Body of pancreas (tissue), 4 donors: ENCODE data around the gene PCDHGA12. TPM values are rescaled to one million over a fixed set of nuclear protein-coding genes. Genes with fewer than 3 reads are reported as not detected.
"Not testable (repeated sequence)": the region's sequence is repeated elsewhere in the genome, so short reads cannot be mapped to it uniquely, and the experiment has no call there.

Experiments used
- ATAC-seq: fragments of 150-250 bp; one replicate; pipeline ENCODE4 v1.9.1; 2016
- DNase-seq, 4 donors: peaks; one replicate each; pipeline ENCODE4 v3.0.0-alpha.2; 2019
- H3K27ac ChIP-seq, 4 donors: fragments of 200-600 bp; sonication (generic); 1 replicate in 3 of 4; 2 replicates in 1 of 4; pipeline versions ENCODE4 v1.5.1 to v1.6.1; 2016 to 2019; ENCODE audit warnings: mild to moderate bottlenecking in 1 of 4, mixed read lengths in 1 of 4, moderate library complexity in 1 of 4
- H3K27me3 ChIP-seq, 2 donors: fragments of 200-600 bp; sonication (generic); one replicate each; pipeline ENCODE4 v1.6.0; 2016; ENCODE audit warnings: mild to moderate bottlenecking in 1 of 2
- H3K36me3 ChIP-seq, 2 donors: fragments of 200-600 bp; sonication (generic); replicated peaks in 1 of 2; 2 replicates each; pipeline ENCODE4 v1.5.1; 2016; ENCODE audit warnings: low read depth in 2 of 2; ENCODE audit not compliant: insufficient read depth in 1 of 2
- H3K4me1 ChIP-seq: fragments of 200-600 bp; sonication (generic); one replicate; pipeline ENCODE4 v1.6.0; 2016
- H3K4me3 ChIP-seq, 2 donors: fragments of 200-600 bp; sonication (generic); 1 replicate in 1 of 2; 2 replicates in 1 of 2; pipeline ENCODE4 v1.5.1; 2016 to 2019
- H3K9me3 ChIP-seq, 3 donors: fragments of 200-600 bp; sonication (generic); 1 replicate in 2 of 3; 2 replicates in 1 of 3; pipeline ENCODE4 v1.5.1; 2016
- POLR2A ChIP-seq, 3 donors: fragments of 450-650 bp; IDR thresholded peaks; one replicate each; pipeline ENCODE4 v1.6.1; 2016; ENCODE audit warnings: antibody characterized with exemption in 3 of 3, mild to moderate bottlenecking in 2 of 3
- WGBS, 2 donors: methylation state at CpG; one replicate each; pipeline ENCODE4 v1.1.5; 2017; 5-methylcytosine and 5-hydroxymethylcytosine counted together
- intact Hi-C: fragments of 100-400 bp; cut with DNase I; formaldehyde crosslinking; loops from one replicate; pipeline ENCODE4 v1.15.1; 2023
- total RNA-seq, 2 donors: library from RNA; depleted of rRNA; stranded (reverse); fragments of >200 nt; gene quantifications; one replicate each; pipeline ENCODE4 v1.1.0, GENCODE V29; 2016
- TF ChIP-seq, protein P1 (sequence below), 7 experiments: fragments of 450-650 bp in 4 of 7; fragments of 200-600 bp in 3 of 7; sonication (generic) in 3 of 7; IDR thresholded peaks; one replicate each; pipeline ENCODE4 v1.5.1; 2016 to 2019; ENCODE audit warnings: antibody characterized with exemption in 7 of 7

Gene PCDHGA12
- total RNA-seq, 2 donors from 2014 or later: 5.3 to 5.4 TPM

DNA sequence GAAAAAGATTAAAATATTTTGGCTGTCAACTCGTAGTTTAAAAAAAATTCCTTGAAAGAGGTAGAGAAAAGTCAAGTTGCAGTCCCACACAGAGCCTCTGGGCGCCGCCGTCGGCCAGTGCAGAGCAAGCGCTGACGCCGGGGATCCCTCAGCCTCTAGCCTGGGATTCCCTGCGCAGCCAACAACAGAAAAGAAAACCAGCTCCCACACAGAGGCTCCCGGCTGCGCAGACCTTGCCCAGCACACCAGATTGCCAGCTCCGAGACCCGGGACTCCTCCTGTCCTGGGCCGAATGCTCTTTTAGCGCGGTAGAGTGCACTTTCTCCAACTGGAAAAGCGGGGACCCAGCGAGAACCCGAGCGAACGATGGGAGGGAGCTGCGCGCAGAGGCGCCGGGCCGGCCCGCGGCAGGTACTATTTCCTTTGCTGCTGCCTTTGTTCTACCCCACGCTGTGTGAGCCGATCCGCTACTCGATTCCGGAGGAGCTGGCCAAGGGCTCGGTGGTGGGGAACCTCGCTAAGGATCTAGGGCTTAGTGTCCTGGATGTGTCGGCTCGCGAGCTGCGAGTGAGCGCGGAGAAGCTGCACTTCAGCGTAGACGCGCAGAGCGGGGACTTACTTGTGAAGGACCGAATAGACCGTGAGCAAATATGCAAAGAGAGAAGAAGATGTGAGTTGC lies 12.7 kb upstream of the PCDHGA12 start, which contains the start of gene PCDHGB7:
TSS of gene PCDHGB7 (plus strand) at position 184 of the 679 bp plus-strand sequence. CDS start at position 367, 183 bp downstream.
- H3K27me3 ChIP-seq, H3K36me3 ChIP-seq, H3K27ac ChIP-seq, H3K4me1 ChIP-seq: not testable (repeated sequence)
- TF ChIP-seq, protein P1, sequence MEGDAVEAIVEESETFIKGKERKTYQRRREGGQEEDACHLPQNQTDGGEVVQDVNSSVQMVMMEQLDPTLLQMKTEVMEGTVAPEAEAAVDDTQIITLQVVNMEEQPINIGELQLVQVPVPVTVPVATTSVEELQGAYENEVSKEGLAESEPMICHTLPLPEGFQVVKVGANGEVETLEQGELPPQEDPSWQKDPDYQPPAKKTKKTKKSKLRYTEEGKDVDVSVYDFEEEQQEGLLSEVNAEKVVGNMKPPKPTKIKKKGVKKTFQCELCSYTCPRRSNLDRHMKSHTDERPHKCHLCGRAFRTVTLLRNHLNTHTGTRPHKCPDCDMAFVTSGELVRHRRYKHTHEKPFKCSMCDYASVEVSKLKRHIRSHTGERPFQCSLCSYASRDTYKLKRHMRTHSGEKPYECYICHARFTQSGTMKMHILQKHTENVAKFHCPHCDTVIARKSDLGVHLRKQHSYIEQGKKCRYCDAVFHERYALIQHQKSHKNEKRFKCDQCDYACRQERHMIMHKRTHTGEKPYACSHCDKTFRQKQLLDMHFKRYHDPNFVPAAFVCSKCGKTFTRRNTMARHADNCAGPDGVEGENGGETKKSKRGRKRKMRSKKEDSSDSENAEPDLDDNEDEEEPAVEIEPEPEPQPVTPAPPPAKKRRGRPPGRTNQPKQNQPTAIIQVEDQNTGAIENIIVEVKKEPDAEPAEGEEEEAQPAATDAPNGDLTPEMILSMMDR (IDR thresholded peaks at IDR 0.05): peak in 6 of 7 experiments; percentile 25 to 65 (median 60)
- DNase-seq (peak; percentile 54 to 72 (median 66)), ATAC-seq (peak; percentile 82)
- intact Hi-C loops: loop anchor here (10.0 kb wide), 1 partner anchor 97 kb away; no protein-coding TSS in a partner anchor
- Histone ChIP-seq H3K9me3 (peaks cover 0 to 82% (median 8%) of the 10 kb centered on the region in 3 donors), H3K4me3 (peak within 1 kb of the TSS in 1 of 2 donors; percentile 4)
- WGBS, 2 donors: 5 to 9% methylated on average over 30 to 47 of the region's 47 CpGs

DNA sequence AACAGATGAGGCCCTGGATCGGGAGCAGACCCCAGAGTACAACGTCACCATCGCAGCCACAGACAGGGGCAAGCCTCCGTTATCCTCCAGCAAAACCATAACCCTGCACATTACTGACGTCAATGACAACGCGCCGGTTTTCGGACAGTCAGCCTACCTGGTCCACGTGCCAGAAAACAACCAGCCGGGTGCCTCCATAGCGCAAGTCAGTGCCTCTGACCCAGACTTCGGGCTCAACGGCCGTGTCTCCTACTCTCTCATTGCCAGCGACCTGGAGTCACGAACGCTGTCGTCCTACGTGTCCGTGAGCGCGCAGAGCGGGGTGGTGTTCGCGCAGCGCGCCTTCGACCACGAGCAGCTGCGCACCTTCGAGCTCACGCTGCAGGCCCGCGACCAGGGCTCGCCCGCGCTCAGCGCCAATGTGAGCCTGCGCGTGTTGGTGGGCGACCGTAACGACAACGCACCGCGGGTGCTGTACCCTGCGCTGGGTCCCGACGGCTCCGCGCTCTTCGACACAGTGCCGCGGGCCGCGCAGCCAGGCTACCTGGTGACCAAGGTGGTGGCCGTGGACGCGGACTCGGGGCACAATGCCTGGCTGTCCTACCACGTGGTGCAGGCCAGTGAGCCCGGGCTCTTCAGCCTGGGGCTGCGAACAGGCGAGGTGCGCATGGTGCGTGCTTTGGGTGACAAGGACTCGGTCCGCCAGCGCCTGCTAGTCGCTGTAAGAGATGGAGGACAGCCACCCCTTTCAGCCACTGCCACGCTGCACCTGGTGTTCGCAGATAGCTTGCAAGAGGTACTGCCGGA lies 11.0 kb upstream of the PCDHGA12 start:
- TF ChIP-seq POLR2A (IDR thresholded peaks at IDR 0.05): no peak
- TF ChIP-seq, protein P1 (IDR thresholded peaks at IDR 0.05): no peak
- no peaks in the 10 kb centered on the region for H3K36me3 ChIP-seq
- no peaks in the 10 kb centered on the region for H3K27me3 ChIP-seq
- intact Hi-C loops: loop anchor here (10.0 kb wide), 1 partner anchor 96 kb away; no protein-coding TSS in a partner anchor
- no peak for DNase-seq
- no peak overlapping the region for H3K27ac ChIP-seq
- 17 to 30% methylated on average over 4 to 74 of the region's 74 CpGs for WGBS, 2 donors
- peaks cover 0 to 76% (median 11%) of the 10 kb centered on the region in 3 donors for H3K9me3 ChIP-seq
- no peak for ATAC-seq
- no peaks in the 10 kb centered on the region for H3K4me1 ChIP-seq
- no peak overlapping the region for H3K4me3 ChIP-seq

DNA sequence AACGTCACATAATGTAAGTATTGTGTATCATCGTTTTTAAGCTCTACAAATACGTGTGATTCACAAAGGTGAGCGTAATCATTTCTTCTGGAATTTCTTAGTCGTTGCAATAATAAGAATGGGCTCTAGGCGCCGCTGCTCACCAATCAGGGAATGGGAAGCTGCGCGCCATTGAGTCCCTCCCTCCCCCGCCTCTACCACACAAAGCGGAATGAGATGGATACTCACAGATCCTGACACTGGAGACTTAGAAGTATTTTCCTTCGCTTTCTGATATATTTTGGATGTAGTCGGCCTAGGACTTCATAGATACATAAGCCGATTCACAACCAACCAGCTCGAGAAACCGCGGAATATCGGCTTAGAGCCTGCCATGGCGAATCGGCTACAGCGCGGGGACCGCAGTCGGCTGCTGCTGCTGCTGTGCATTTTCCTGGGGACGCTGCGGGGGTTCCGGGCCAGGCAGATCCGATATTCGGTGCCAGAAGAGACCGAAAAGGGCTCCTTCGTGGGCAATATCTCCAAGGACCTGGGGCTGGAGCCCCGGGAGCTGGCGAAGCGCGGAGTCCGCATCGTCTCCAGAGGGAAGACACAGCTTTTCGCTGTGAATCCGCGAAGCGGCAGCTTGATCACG lies 9.3 kb upstream of the PCDHGA12 start, which contains the start of gene PCDHGA11:
TSS of gene PCDHGA11 (plus strand) at position 197 of the 634 bp plus-strand sequence. CDS start at position 374, 177 bp downstream.
- Histone ChIP-seq H3K27me3 (no peaks in the 10 kb centered on the region), H3K4me1 (no peaks in the 10 kb centered on the region), H3K4me3 (no peak within 1 kb of the TSS), H3K9me3 (peaks cover 0 to 79% (median 11%) of the 10 kb centered on the region in 3 donors), H3K27ac (no peak within 1 kb of the TSS), H3K36me3 (no peaks in the 10 kb centered on the region)
- ATAC-seq (no peak), DNase-seq (peak in 1 of 4 donors; percentile 22)
- intact Hi-C loops: no loop called here
- TF ChIP-seq POLR2A (IDR thresholded peaks at IDR 0.05): no peak
- TF ChIP-seq, protein P1 (IDR thresholded peaks at IDR 0.05): peak in 4 of 7 experiments; percentile 23 to 36 (median 26)
- 9 to 11% methylated on average over 25 to 42 of the region's 42 CpGs for WGBS, 2 donors

DNA sequence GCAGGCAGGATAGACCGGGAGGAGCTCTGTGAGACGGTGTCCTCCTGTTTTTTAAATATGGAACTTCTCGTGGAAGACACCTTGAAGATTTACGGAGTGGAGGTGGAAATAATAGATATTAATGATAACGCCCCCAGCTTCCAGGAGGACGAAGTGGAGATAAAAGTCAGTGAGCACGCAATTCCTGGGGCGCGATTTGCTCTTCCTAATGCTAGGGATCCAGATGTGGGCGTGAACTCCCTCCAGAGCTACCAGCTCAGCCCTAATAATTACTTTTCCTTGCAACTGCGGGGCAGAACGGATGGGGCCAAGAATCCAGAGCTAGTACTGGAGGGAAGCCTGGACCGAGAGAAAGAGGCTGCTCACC lies 8.8 kb upstream of the PCDHGA12 start:
- intact Hi-C loops: no loop called here
- 6 to 9% methylated on average over 12 to 13 of the region's 13 CpGs for WGBS, 2 donors

More for the DNA sequence above, 8.8 kb upstream of the PCDHGA12 start:
- H3K27ac ChIP-seq: no peak overlapping the region
- ATAC-seq (no peak), DNase-seq (no peak)
- no peaks in the 10 kb centered on the region for H3K36me3 ChIP-seq
- TF ChIP-seq POLR2A (IDR thresholded peaks at IDR 0.05): no peak
- H3K4me1 ChIP-seq: no peaks in the 10 kb centered on the region
- H3K27me3 ChIP-seq: no peaks in the 10 kb centered on the region
- H3K4me3 ChIP-seq: no peak overlapping the region
- peaks cover 0 to 84% (median 11%) of the 10 kb centered on the region in 3 donors for H3K9me3 ChIP-seq
